22Rv1 (cell line): ENCODE measurements around the gene PHF10.

Experiments used
- H3K27ac ChIP-seq: fragments of 450-650 bp; 2 replicates; pipeline ENCODE4 v1.5.1; 2017
- ZFX ChIP-seq: fragments of 450-650 bp; IDR thresholded peaks from 2 replicates; pipeline ENCODE4 v1.6.1; 2017; ENCODE audit warnings: antibody characterized with exemption, borderline replicate concordance
- TF ChIP-seq, protein P1 (sequence below): fragments of 450-650 bp; IDR thresholded peaks from 2 replicates; pipeline ENCODE4 v1.5.1; 2017; ENCODE audit warnings: mild to moderate bottlenecking

PHF10 gene

DNA sequence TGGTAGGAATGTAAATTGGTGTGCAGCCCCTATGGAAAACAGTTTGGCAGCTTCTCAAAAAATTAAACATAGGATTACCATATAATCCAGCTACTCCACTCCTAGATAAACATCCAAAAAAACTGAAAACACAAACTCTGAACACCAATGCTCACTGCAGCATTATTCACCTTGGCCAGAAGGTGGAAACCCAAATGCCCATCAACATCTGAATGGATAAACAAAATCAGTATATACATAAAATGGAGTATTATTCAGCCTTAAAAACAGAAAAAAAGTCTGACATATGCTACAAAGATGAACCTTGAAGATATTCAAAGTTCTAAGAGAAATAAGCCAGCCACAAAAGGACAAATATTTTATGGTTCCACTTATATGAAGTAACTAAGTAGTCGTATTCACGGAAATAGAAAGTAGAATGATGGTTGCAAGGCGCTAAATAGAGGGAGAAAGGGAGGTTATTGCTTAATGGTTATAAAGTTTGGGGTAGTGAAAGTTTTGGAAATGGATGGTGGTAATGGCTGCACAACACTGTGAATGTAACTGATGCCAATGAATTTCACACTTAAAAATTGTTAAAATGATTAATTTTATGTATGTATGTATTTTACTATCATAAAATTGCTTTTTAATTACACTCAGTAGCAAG, 4.0 kb downstream of the PHF10 start:
- TF ChIP-seq, protein P1, sequence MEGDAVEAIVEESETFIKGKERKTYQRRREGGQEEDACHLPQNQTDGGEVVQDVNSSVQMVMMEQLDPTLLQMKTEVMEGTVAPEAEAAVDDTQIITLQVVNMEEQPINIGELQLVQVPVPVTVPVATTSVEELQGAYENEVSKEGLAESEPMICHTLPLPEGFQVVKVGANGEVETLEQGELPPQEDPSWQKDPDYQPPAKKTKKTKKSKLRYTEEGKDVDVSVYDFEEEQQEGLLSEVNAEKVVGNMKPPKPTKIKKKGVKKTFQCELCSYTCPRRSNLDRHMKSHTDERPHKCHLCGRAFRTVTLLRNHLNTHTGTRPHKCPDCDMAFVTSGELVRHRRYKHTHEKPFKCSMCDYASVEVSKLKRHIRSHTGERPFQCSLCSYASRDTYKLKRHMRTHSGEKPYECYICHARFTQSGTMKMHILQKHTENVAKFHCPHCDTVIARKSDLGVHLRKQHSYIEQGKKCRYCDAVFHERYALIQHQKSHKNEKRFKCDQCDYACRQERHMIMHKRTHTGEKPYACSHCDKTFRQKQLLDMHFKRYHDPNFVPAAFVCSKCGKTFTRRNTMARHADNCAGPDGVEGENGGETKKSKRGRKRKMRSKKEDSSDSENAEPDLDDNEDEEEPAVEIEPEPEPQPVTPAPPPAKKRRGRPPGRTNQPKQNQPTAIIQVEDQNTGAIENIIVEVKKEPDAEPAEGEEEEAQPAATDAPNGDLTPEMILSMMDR: 0 out of 2 replicates have a peak, but pooled peaks have one; percentile 6
- TF ChIP-seq ZFX: no peak
- H3K27ac ChIP-seq: no peak overlapping the region

DNA sequence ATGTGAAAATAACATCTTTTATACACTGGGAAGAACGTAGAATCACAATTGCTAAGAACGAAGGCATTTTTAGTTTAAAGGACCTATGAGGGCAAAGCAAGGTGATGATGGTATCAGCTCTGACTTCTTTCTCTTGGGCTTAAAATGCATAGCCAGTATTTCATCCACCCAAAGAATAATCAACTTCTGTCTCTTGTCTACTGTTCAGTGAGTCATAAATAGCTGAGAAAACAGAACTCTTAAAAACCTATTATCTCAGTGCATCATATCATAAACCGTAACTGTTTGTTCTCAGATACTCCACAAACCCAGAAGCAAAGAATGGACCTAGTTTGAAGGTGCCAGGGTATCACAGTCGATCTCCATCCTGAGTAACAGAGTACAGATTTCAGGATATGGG, 5.2 kb downstream of the PHF10 start:
- H3K27ac ChIP-seq: no peak overlapping the region
- TF ChIP-seq, protein P1: no peak
- no peak for TF ChIP-seq ZFX

DNA sequence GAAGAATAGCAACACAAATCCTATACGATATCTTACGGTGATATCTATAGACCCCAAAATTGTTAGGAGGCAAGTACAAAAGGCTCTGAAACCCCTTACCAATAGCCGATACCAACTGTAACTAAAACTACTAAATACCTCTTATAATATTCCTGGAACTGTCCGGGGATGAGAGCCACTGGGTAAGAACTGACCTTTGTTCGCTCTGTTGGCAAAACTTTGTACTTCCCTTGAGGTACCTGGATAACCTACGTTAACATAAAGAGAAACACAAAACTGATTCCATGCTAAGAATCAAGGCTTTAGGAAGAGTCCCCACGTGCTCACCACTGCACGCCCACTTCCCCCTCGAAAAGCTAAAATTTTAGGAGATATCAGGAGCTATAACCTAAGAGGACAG, 9.7 kb downstream of the PHF10 start:
- no peak overlapping the region for H3K27ac ChIP-seq
- TF ChIP-seq ZFX: no peak
- TF ChIP-seq, protein P1: no peak

DNA sequence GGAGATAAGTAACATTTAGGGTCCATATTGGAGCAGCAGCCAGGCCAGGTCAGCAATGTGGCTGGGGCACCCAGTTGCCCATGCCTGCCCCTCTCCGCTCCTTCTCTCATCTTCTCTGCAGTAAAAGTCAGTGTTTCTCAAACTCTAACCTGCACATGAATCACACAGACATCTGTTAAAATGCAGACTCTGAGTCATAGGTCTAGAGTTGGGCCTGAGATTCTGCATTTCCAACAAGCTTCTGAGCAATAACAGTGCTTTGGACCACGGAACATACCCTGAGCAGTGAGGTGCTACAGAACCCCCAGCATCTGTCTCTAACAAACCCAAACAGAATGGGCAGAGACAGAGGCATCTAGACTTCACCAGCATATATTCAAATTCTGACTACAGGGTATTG, 10.1 kb downstream of the PHF10 start:
- H3K27ac ChIP-seq: no peak overlapping the region
- TF ChIP-seq, protein P1: no peak
- TF ChIP-seq ZFX: no peak

DNA sequence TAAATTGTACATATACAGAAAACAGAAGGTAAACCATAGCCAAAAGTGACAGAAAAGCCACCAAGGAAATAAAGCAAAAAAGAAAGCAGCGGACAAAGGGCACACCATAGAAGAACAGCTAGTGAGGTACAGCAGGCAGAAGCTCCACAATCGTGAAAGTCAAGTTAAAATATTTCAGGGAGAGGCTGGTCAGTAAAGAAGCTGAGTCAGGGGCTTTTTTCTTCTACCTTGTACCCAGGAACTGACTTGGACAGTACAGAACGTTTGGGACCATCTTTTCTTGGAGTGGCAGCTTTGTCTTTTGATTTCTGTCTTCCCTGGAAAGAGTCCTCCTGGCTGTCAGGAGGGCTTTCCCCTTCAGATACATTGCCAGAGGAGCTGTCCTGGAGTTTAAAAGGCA, 14.3 kb downstream of the PHF10 start:
- TF ChIP-seq, protein P1: no peak
- TF ChIP-seq ZFX: no peak
- no peak overlapping the region for H3K27ac ChIP-seq

DNA sequence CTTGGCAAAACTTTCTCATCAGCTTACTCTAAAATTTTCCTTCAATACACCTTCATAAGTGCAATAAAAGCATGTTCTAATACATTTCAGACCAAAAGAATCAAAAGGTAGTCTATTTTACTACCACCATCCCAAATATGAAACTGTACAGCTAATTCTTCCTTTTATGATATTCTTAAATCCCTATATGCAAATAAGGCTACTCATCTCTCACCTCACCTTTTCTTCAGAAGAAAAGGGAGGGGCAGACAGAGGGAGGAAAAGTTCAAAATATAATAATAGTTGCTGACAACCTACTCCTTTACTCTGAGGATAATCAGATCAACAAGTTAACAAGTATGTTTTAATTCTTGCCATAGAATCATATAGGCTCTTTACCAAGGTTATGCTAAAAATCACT, 15.0 kb downstream of the PHF10 start:
- no peak for TF ChIP-seq ZFX
- TF ChIP-seq, protein P1: no peak
- no peak overlapping the region for H3K27ac ChIP-seq

DNA sequence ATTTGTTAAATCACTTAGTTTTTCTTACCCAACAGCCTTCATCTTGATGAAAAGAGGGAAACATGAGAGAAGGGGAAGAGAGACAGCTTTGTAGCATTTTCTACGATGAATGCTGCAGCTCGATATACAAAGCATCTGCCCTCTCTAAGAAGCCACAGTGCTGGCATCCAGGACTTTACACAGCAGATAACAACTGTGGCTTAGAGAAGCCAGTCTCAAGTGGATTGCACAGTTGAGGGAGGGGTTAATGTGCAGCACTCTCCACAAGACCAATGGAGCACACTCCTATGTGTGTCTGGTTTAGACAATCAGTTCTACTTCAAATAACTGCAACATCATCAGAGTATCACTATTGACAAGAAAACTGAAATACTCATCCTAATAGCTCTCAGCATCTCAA, 16.5 kb downstream of the PHF10 start:
- no peak overlapping the region for H3K27ac ChIP-seq
- TF ChIP-seq ZFX: no peak
- TF ChIP-seq, protein P1: no peak
